Activated CD8-positive, alpha-beta memory T cell treated with anti-CD3 and anti-CD28 coated beads, Interleukin-2, amount 50 U/mL, for 24 hours (primary cell): Measurements from ENCODE around the gene CELF4.

ENCODE experiments used
- DNase-seq: peaks from one replicate; pipeline ENCODE4 v3.0.0-alpha.2; 2020; ENCODE audit errors: extremely low read depth

CELF4 gene

DNA sequence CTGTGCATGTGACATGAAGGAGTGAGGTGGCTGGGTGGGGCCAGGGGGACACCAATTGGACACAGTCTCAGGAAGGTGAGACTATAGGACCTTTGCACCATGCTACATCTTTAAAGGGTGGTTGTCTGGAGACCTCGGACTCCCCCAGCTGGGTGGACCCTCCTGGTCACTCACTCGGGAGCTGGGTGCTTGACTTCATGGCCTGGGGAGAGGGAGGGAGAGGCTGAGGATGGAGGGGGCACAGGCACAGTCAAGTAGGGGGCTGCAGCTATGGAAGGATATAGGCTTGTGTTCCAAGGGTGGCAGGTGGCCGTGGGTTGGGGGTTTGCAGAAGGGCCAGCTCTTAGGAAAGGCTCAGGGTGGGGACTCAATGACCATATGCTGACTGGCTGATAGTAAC, 7.1 kb upstream of the CELF4 start:
- DNase-seq, result no peak

DNA sequence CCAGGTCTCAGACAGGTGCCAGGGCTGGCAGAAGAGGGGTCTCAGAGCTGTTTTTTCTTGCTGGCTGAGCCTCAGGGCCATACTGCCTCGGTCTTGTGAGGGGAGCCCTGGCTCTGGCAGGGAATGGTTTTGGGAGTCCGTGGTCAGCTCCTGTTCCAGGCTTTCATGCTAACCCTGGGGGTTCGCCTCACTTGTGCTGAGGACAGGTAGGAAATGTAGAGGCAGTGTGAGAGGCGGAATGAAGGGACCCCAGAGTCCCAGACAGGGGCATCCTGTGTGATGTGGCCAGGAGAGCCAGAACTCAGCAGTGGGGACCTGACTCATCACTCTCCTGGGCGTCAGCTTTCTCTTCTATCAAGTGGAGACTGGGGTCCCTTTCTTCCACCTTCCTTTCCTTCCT, 5.7 kb upstream of the CELF4 start:
- DNase-seq, result no peak

DNA sequence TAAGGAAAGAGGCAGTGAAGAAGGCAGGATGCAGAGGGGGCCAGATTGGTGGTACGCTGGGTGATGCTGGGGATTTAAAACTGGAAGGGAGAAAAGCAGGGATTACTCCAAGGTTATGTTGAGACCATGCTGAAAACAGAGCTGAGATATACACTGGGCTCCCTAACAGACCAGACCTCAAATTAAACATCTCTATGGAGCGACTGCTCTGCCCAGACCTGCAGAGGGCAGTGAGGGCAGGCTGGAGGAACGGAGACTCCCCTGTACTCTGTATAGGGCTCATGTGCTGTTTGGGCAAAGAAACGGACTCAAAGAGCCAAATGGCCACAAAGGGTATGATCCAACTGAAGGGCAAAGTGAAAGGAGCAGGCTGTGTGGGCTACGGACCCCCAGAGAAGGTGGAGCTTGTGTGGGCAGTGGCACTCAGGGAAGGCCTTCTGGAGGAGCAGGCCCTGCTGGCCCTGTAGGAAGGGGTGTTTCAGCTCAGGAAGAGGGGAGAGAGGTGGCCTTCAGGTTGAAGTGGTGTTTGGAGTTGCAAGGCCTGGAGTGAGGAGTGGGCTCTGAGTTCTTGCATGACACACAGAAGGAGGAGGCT, 4.8 kb upstream of the CELF4 start:
- no peak for DNase-seq

- no peak for DNase-seq
Observed at GRCh38 chr18:37568671-37569070, 3.1 kb upstream of the CELF4 start.

GRCh38 chr18:37567994-37568359, 2.4 kb upstream of the CELF4 start:
- no peak for DNase-seq

DNA sequence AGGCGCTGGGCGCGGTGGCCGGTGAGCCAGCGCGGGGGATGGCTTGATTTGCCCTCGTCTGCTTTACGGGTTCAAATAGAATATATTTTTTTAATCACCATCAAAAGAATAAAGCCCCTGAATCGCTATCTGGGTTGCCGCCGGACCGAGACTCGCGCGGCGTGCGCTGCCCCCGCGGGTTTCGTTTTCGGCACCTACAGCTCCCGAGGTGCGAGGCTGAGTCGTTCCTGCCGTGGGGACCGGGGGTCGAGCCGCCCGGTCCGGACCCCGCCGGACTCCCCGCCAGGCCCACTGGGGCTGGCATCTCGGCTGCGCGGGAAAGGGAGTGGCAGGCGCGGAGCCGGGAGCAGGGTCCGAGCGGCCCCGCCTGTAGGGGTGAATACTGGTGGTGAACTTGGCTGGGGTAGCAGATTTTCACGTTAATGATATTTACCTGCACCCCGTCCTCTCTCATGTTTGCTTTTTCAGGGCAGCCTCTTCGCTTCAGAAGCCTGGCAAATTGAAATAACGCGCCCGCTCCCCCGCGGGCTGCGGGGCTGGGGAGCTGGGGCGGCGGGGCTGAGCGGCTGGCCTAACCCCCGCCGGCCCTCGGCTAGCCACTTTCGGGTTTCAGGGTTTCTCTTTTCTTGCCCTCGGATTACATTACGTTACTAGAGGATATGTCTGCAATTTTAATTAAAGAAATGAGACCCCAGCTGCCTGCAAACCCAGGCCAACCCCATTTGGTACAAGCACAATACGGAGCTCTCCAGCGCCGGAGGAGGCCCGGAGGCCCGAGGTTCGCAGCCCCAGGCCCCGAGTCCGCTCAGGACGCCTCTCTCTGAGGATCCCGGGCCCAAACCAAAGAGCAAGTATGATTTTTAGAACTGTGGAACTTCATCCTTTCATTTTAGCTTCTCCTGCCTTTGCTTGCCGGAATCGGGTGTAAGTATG, 1.7 kb upstream of the CELF4 start:
- DNase-seq, result no peak

DNA sequence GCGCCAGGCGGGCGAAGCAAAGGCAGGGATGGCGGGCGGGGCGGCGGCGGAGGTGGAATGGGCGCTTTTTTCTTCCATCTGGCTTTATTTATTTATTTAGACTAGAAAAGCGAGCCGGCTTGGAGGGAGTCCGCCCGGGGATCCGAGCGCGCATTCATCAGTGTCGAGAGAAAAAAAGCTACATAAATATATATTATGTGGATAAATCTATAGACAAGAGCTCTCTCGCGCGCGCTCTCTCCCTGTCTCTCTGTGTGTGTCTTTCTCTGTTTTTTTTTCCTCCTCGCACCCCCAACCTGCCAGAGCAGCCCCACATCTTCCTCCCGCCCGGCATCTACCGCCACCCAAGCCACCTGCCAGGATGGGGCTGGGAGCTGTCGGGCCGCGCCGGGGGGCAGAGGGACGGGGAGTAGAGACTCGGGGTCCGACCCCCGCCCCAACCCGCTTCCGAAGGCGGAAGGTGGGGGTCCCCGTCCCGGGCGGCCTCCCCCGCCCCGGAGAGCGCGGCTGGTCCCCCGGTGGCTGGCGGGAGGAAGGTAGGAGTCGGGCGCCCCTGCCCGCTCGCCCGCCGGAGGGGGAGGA, 972 bp upstream of the CELF4 start:
- no peak for DNase-seq

DNA sequence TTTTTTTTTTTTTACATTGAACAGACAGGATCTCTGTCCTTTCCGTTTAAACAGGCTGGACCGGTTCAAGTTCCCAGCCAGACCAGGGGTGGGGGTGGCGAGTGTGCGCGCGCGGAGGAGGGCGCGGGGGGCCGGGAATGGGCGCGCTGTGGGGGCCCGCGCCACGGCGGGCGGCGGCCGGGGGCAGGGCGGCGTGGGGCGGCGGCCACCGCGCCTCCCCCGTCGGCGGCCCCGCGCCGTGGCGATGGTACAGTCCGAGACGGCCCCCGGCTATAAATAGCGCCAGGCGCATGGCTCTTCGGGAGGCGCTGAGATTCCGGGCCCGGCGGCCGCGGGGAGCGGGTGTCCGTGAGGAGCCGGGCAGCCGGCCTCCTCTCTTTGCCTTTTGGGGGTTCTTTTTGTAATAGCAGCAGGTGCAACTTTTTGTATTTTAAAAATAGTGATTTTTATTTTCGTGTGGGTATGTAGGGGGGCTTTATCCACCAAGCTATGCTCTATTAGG, 430 bp upstream of the CELF4 start:
- no peak for DNase-seq

DNA sequence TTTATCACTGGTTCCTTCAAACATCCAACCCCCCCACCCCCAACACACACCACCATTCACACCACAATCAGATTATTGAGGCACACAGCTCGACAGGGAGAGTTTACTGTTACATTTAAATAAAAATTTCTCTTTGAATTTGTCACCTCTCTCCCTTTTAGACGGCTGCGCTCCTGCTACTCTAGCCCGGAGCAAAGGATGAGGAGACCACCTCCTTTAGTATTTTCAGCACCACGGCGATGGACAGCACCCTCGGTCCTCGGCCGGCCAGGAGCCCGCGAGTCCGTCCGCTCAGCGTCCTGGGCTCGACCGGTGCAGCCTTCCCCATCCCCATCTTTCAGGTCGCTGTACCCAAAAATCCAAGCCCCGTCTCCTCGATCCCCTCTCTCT, 892 bp downstream of the CELF4 start:
- DNase-seq, result no peak

DNA sequence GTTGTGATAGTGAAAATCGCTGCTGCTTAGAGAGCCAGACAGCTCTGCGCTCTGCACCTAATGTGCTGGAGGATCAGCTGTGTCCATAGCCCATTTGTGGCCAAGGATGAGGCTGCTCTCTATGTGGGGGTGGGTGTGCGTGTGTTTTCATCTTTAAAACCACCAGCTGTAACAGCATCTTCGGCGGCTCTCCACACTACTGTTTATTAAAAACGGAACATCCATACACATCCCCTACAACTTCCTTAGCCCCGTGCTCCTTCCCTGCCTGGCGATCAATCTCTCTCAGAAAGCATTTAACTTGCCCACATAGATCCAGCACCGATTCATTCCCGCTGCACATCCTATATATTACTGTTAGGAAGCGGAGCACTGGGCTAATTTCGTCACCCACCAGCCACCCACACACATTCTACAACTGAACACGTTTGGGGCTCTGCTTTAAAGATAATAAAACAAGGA, 1.6 kb downstream of the CELF4 start:
- no peak for DNase-seq

GRCh38 chr18:37561986-37562385, 3.6 kb downstream of the CELF4 start:
- no peak for DNase-seq

- no peak for DNase-seq
Observed at GRCh38 chr18:37560003-37560402, 5.6 kb downstream of the CELF4 start.

- DNase-seq, result no peak
Observed at GRCh38 chr18:37559194-37559593, 6.4 kb downstream of the CELF4 start.

- no peak for DNase-seq
Observed at GRCh38 chr18:37554399-37554787, 11.2 kb downstream of the CELF4 start.

GRCh38 chr18:37553633-37554398, 11.8 kb downstream of the CELF4 start:
- DNase-seq, result no peak

- DNase-seq, result no peak
Observed at GRCh38 chr18:37552286-37552685, 13.3 kb downstream of the CELF4 start.

GRCh38 chr18:37551846-37552245, 13.8 kb downstream of the CELF4 start:
- no peak for DNase-seq

DNA sequence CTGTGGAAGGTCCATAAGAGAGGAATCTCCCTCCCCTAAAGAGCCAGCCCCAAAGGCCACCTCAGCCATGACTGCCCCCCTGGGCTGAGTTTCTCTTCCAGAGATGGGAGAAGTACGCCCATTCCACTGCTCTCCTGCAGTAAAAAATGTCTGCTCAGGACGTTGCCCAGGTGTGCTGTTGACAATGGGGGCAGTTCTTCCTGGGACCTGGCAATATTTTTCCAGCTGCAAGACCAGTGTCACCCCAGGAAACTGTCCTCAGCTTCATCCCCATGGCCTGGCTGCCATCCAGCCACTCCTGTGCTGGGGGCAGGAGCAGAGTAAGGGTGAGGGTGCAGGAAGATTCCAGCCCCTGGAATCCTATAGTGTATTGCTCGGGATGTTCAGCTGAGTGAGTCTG, 14.3 kb downstream of the CELF4 start:
- no peak for DNase-seq

- no peak for DNase-seq
Observed at GRCh38 chr18:37550118-37550875, 15.3 kb downstream of the CELF4 start.

DNA sequence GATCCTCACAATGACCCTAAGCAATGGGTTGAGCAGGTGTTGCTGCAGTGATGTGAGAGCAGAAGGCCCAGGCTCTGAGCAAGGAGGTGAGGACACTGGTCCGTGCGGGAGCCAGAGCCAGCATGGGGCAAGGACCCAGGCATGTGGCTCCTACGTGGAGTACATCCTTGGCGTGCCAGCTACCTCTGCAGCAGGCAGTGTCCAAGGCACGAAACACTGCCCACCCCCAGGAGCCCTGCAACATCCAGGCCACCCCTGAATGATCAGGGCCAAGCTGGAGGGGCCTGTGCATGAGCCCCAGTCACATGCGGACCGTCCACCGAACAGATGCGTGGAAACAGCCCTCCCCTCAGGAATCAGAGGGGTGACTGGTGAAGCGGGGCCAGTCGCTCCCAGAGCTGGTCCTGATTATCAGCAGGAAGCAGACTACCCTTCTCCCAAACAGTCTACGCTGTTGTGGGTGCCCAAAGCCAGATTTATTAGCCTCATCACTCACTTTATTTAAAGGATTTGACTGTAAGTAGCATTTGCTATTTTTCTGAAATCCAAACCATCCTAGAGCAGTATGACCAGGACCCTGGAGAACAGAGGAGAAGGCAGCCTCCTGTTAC, 16.8 kb downstream of the CELF4 start:
- no peak for DNase-seq
